Stimulated activated naive CD4-positive, alpha-beta T cell (primary cell): ENCODE measurements around the gene HFM1.

Experiments
- DNase-seq, 6 experiments: peaks; one replicate each; lab custom pipeline; 2025; lab: John Stamatoyannopoulos, UW

The HFM1 gene

GRCh38 chr1:91245435-91245834, 159.2 kb downstream of the HFM1 start:
- no peak for DNase-seq

DNA sequence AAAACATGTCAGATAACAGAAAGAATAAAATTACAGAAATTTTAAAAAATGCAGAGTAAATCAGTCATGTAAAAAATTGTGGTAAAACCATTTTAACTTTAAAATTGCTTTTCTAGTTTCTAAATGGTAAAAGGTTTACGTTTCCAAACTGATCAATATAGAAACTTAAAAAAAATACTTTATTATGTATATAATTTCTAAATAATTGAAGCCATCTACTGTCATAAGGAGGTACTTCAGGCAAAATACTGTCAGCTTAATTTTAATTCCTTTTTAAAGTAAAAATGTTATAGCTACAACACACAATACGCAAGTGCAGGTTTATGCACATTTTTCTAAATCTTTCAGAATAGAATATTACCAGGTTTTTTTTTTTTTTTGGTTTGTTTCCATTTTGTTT, 159.9 kb downstream of the HFM1 start:
- DNase-seq = no peak

DNA sequence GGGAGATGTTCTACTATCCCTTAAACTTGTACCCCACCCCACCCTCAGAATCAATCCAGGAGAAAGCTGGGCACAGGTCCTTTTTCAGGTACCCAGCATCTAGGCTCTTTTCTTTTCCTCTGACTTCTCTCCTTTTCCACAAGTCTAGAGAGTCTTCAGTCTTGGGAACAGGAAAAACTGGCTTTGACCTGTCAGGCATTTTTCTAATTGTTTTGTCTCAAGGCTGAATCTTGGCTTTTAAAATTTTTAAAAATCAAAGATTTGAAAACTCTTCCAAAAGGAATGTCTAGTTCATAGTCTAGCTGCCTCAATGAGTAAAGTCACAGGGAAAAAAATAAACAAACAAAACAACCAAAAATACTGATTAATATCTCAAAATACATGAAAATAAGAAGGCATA, 161.5 kb downstream of the HFM1 start:
- no peak for DNase-seq

- DNase-seq = no peak
These were observed 170.5 kb downstream of the HFM1 start for GRCh38 chr1:91234181-91234580.

DNA sequence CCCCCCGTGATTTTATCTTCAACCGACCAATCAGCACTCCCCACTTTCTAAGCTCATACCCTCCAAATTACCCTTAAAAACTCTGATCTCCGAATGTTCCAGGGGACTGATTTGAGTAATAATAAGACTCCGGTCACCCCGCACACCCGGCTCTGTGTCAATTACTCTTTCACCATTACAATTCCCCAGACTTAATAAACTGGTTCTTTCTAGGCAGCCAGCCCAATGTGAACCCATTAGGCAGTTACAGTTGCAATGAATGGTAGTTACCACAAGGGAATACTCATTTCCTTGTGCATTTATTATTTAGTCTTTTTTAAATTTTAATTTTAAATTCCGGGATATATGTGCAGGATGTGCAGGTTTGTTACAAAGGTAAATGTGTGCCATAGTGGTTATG, 177.9 kb downstream of the HFM1 start:
- no peak for DNase-seq

- no peak for DNase-seq
These were observed 179.8 kb downstream of the HFM1 start for GRCh38 chr1:91224878-91225277.

- DNase-seq = no peak
These were observed 183.6 kb downstream of the HFM1 start for GRCh38 chr1:91221017-91221416.

- no peak for DNase-seq
These were observed 186.7 kb downstream of the HFM1 start for GRCh38 chr1:91217911-91218310.
